NCI-H460 (cell line): ENCODE data around the gene HIRA. TPM values are rescaled to one million over a fixed set of nuclear protein-coding genes. Genes with fewer than 3 reads are reported as not detected.

Source experiments
- DNase-seq: peaks from one replicate; pipeline ENCODE4 v3.0.0-alpha.2; 2016; ENCODE audit warnings: low read depth; ENCODE audit errors: extremely low read depth
- total RNA-seq: library from RNA; depleted of rRNA; stranded (reverse); fragments of >200 nt; shearing (Covaris generic); gene quantifications from 2 replicates; pipeline ENCODE4 v1.2.3, GENCODE V29; 2014

HIRA gene
- total RNA-seq, 1 experiment from 2014 or later = 10.7 TPM

DNA sequence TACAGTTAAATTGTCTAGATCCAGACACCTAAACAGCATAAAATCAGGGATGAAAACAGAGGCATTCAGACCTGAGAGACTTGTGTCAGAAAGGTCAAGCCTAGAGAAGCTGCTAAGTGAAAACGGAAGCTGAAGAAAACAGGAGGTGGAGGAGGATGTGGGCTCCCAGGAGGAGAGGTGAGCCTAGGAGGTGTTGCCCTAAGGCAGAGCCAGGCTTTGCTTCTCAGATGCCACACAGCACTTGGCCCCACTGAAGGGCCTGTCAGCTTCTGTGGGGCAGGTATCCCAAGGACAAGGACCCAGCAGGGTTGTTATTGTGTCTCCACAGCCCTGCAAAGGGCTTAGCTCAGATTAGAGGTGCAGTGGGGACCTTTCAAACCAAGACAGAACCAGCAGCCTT is 33.0 kb upstream of the HIRA start:
- DNase-seq = no peak

DNA sequence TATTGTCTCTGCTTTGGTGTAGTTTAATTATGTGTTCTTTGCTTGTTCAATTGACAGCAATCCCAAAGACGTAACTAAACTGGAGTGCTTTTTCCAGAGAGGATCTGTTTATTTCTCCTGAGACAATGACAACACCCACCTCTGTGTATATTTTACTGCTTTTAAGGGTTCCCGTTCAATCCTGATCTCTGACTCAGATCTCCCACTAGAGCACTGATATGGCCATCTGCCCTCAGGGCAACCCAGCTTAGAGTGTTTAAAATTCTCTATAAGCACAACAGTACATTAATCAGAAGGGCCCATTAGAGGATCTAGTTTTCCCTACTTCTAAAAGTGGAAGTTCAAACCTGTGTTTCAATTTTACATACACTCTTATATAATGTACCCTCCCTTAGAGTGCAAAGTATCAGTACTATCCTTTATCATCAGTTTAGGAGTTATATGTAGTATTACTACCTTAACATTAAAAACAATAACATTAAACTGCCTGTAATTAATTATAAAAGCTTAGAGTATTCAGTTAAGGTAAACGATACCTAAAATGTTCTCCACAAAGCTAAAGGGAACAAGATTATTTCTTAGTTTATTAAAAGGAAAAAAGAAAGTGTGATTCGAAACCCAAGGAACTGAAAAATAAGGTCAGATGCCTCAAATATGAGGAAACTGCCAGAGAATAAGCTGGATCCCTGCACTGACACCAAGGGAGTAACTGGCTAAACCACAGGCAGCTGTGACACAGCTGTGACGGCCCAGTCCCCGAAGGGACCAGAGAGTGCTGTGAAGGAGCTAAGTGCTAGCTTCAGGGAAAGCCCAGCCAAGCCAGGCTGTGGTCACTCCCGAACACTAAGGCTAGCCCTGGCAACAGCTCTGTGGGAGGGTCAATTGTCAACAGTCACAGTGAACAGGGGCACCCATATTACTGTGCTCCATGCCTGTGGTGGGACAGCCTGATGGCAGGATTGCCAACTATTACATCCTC is 32.2 kb upstream of the HIRA start:
- no peak for DNase-seq

DNA sequence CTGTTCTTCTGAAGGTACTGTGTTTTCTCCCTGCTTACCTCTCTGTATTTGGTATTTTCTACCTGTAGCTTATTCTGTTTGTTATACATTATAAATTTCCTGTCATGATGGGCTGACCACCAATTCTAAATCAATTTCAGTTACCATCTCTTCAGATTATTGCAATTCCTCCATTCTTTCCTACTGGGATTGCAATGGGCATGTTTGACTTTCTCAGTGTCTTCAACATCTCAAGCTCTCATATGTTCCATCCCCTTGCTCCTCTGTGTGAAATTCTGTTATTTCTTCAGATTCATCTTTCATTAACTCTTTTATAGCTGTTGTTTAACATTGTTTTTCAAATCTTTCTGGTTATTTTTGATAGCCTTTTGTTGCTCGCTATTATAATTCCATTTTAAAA is 31.5 kb upstream of the HIRA start:
- no peak for DNase-seq

GRCh38 chr22:19461506-19461905 is 30.0 kb upstream of the HIRA start:
- DNase-seq = no peak

GRCh38 chr22:19460036-19460435 is 28.5 kb upstream of the HIRA start:
- DNase-seq = no peak

DNA sequence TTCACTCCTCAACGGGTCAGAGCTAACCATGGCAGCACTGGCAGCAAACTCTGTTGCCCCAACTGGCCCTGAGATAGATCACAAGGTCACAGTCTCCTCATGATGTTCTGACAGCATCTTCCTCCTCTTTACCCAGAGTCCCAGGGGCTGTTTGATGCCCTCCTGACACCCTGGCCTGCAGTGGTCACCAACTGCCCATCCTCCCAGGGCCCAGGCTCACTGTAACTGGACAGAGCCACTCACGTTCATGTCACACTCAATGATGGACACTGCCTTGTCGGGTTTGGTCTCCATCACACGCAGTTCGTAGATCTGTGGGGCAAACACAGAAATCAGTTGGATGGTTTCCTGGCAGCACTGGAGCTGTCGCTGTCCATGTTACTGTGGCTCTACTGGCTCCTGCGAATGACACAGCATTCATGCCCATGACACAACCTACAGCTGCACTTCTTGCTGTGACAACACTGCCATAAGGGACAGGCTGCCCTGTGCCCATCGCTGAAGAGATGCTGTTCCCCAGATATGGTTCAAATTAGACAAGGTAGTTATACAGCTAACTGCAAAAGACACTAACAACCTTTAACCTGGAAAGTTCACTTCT is 26.4 kb upstream of the HIRA start:
- DNase-seq = no peak

GRCh38 chr22:19456541-19456940 is 25.0 kb upstream of the HIRA start:
- no peak for DNase-seq

DNA sequence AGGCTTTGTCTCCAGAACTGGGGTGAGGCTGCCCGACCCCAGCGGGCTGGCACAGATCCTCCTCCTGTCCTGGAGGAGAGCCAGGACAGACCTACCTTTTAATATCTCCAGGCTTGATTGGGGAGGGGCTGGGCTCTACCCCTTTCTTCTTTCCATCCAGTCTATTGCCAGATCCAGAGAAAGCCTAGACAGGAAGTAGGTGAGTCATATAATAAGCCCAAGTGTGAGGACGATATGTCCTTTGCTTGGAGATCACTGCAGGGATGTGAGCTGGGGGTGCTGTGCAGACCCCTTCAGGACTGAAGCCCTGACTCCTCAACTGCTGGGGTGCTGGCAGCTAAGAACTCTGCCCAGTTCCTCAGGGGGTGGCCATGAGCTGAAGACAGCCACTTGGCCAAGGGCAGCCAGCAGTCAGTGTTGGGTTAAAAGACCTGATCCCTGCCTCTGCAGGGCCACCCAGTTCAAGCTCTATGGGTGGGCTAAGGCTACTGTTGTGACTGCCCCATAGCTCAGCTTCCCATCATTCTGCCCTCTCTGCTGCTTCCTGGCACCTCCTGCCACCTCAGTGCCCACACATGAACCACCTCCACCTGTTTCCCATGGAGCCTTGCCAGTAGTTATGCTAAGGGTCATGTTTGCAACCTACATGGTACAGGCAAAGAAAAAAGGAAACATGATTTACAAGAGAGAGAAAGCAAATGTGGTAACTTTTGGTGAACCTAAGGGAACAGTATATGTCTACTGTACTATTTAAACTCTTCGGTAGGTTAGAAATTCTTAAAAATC is 24.2 kb upstream of the HIRA start:
- no peak for DNase-seq

DNA sequence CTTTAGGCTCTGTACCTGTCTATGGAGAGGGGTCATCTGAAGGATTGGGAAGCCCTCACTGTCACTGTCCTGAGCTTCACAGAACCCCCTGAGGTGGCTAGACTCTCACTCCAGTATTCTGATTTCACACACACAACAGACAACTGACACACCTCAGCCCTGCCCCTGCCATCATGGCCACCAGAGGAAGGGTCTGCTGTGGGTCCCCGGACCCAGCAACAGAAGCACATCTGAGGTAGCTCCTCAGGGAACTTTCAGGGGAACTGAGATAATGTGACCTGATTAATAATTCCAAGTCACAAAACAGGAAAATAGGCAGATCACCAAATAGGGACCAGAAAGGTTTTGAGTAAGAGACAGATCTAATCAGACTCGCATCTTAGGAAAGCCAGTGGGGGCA is 23.5 kb upstream of the HIRA start:
- DNase-seq = no peak

GRCh38 chr22:19454156-19454555 is 22.6 kb upstream of the HIRA start:
- no peak for DNase-seq

GRCh38 chr22:19453718-19454117 is 22.2 kb upstream of the HIRA start:
- DNase-seq = no peak

- no peak for DNase-seq
Observed at GRCh38 chr22:19451570-19451969, 20.0 kb upstream of the HIRA start.

GRCh38 chr22:19450363-19451175 is 19.0 kb upstream of the HIRA start:
- no peak for DNase-seq

GRCh38 chr22:19449422-19449767 is 17.9 kb upstream of the HIRA start:
- no peak for DNase-seq

DNA sequence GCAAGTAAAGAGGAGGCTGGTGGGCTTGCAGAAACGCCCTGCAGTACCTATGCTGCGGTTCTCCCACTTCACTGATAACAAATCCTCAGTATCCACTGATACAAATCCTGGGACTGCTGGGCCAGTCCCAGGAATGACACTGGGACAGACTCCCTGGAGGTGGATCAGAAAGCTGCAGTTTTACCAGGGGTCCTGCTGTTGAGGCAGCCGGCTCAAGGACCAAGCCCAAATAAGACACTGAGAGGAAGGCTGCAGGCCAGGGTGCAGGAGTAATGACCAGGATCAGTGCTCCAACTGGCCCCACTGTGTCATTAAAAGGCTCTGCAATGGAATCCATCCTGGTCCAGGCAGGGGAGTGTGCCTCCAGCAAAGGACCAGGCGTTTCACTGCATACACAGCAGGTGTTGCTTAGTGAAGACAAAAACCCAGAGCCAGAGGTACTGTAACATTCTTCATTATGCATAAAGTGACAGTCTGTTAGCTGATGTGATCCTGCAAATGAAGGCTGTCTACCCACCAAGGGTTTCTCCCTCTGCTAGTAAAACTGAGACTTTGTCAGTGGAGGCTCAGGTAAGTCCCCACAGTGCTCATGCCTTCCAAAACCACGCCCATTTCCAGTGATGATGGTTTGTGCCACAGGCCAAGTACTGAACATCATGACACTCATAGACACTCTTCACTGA is 17.3 kb upstream of the HIRA start:
- no peak for DNase-seq

- peak; percentile 16 for DNase-seq
Observed at GRCh38 chr22:19448076-19448607, 16.6 kb upstream of the HIRA start.

- peak; percentile 84 for DNase-seq
Observed at GRCh38 chr22:19447330-19448075, 16.0 kb upstream of the HIRA start, which contains the start of gene C22orf39. Gene C22orf39 (minus strand): TSS chr22:19447711. CDS start chr22:19447688, 23 bp downstream.

DNA sequence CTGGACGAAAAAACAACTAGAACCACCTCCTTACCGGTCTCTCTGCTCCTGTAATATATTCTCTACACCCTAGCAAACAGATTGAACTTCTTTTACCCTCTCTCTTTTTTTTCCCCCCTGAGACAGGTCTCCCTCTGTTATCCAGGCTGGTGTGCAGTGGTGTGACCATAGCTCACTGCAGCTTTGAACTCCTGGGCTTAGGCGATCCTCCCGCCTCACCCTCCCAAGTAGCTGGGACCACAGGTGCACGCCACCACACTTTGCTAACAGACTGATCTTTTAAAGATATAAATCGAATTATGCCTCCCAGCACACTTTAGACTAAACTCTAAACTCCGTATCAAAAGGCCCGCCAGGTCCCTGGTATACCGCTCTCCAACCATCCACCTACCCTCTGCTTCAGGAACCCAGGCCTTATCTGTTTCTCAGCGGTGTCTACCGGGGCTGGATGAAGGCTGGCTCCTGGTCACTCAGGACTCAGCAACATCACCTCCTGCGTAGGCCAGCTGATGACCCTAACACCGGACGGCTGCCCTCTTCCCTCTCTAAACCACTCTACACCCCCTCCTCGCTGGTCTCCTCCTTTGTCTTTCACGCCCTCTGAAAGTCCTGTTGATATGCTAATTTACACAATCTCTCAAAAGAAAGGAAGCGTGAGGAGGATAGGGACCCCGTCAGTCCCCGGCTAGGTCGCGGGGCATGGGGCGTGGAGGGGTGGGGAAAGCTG is 15.2 kb upstream of the HIRA start:
- no peak for DNase-seq
